SK-N-SH (cell line): ENCODE data around the gene F2R. TPM values are rescaled to one million over a fixed set of nuclear protein-coding genes. Genes with fewer than 3 reads are reported as not detected.

Source experiments
- CTCF ChIA-PET: fragments of 300-600, 350-600 bp; formaldehyde crosslinking; extraction: SDS; loops from one replicate; lab custom pipeline; 2021; lab: Yijun Ruan, JAX
- POLR2A ChIA-PET: fragments of 350-600 bp; sonication (Branson Sonifier 250); formaldehyde crosslinking; extraction: SDS; loops from one replicate; lab custom pipeline; 2020; ENCODE audit warnings: antibody characterized with exemption, inconsistent platforms; lab: Yijun Ruan, JAX
- DNase-seq: peaks from one replicate; pipeline ENCODE4 v3.0.0; 2012
- H2AFZ ChIP-seq: fragments of 200-600 bp; sonication (generic); 2 replicates; pipeline ENCODE4 v1.8.1; 2016; ENCODE audit warnings: antibody characterized with exemption, mild to moderate bottlenecking, low read depth
- H3F3A ChIP-seq: fragments of 200-600 bp; sonication (generic); replicated peaks from 2 replicates; pipeline ENCODE3; 2016; ENCODE audit warnings: antibody characterized with exemption, mild to moderate bottlenecking; ENCODE audit not compliant: insufficient read depth
- H3K27ac ChIP-seq, 2 experiments: fragments of 200-500 bp in 1 of 2; fragments of 200-600 bp in 1 of 2; sonication (Bioruptor generic) in 1 of 2; sonication (generic), shearing (Covaris generic) in 1 of 2; 2 replicates each; pipeline versions ENCODE4 v1.5.1 to v1.6.1; 2014 to 2016; ENCODE audit warnings: low read depth in 2 of 2, inconsistent platforms in 1 of 2, low read length in 1 of 2, mild to moderate bottlenecking in 1 of 2, mixed read lengths in 1 of 2
- H3K27me3 ChIP-seq: fragments of 200-600 bp; sonication (generic), shearing (Covaris generic); 2 replicates; pipeline ENCODE4 v1.6.1; 2016; ENCODE audit warnings: mixed run types; ENCODE audit not compliant: insufficient read depth
- H3K36me3 ChIP-seq, 2 experiments: fragments of 200-500 bp in 1 of 2; fragments of 200-600 bp in 1 of 2; sonication (Bioruptor generic) in 1 of 2; sonication (generic) in 1 of 2; replicated peaks in 1 of 2; 2 replicates each; pipeline versions ENCODE3 to v1.5.1; 2014 to 2016; ENCODE audit warnings: low read length in 1 of 2, mild to moderate bottlenecking in 1 of 2; ENCODE audit not compliant: insufficient read depth in 2 of 2, control insufficient read depth in 1 of 2
- H3K4me1 ChIP-seq, 2 experiments: fragments of 200-500 bp in 1 of 2; fragments of 200-600 bp in 1 of 2; sonication (Bioruptor generic) in 1 of 2; sonication (generic), shearing (Covaris generic) in 1 of 2; 2 replicates each; pipeline versions ENCODE4 v1.5.1 to v1.6.1; 2014 to 2016; ENCODE audit warnings: low read depth in 1 of 2, low read length in 1 of 2, mixed run types in 1 of 2; ENCODE audit not compliant: insufficient read depth in 2 of 2, control insufficient read depth in 1 of 2
- H3K4me2 ChIP-seq: fragments of 200-600 bp; sonication (generic), shearing (Covaris generic); 2 replicates; pipeline ENCODE4 v1.6.1; 2017; ENCODE audit warnings: mixed run types
- H3K4me3 ChIP-seq, 2 experiments: fragments of 200-500 bp in 1 of 2; fragments of 200-600 bp in 1 of 2; sonication (Bioruptor generic) in 1 of 2; sonication (generic), shearing (Covaris generic) in 1 of 2; 2 replicates each; pipeline versions ENCODE4 v1.5.1 to v1.8.1; 2014 to 2016; ENCODE audit warnings: low read depth in 2 of 2, inconsistent platforms in 1 of 2, low read length in 1 of 2, mild to moderate bottlenecking in 1 of 2, mixed read lengths in 1 of 2, moderate library complexity in 1 of 2
- H3K79me2 ChIP-seq: fragments of 200-600 bp; sonication (generic); 2 replicates; pipeline ENCODE4 v1.8.1; 2017; ENCODE audit warnings: mild to moderate bottlenecking; ENCODE audit not compliant: insufficient read depth
- H3K9ac ChIP-seq: fragments of 200-600 bp; sonication (generic); 2 replicates; pipeline ENCODE4 v1.6.1; 2017; ENCODE audit warnings: mixed run types
- H3K9me2 ChIP-seq: fragments of 200-600 bp; sonication (generic); 2 replicates; pipeline ENCODE4 v1.6.1; 2017; ENCODE audit warnings: mixed run types
- H3K9me3 ChIP-seq: fragments of 200-600 bp; sonication (generic); 2 replicates; pipeline ENCODE4 v1.6.1; 2017; ENCODE audit warnings: mixed run types, mild to moderate bottlenecking, moderate library complexity
- H4K20me1 ChIP-seq: fragments of 200-600 bp; sonication (generic); 2 replicates; pipeline ENCODE4 v1.6.1; 2017; ENCODE audit warnings: mild to moderate bottlenecking, mixed run types; ENCODE audit not compliant: insufficient read depth
- CHD2 ChIP-seq: fragments of 150-350 bp; IDR thresholded peaks from 2 replicates; pipeline ENCODE4 v1.6.1; 2018; ENCODE audit warnings: low read length; ENCODE audit not compliant: partially characterized antibody
- EP300 ChIP-seq, 2 experiments: IDR thresholded peaks; 2 replicates each; pipeline versions ENCODE4 v1.4.0 to v1.6.1; 2012; ENCODE audit warnings: borderline replicate concordance in 1 of 2, low read depth in 1 of 2, low read length in 1 of 2
- EZH2phosphoT487 ChIP-seq: fragments of 200-600 bp; sonication (generic); IDR thresholded peaks from 2 replicates; pipeline ENCODE4 v1.6.1; 2017; ENCODE audit warnings: low read depth, mixed run types, mild to moderate bottlenecking, antibody characterized with exemption, moderate library complexity, borderline replicate concordance
- FOXM1 ChIP-seq: IDR thresholded peaks from 2 replicates; pipeline ENCODE4 v1.4.0; 2012; ENCODE audit warnings: low read depth, mild to moderate bottlenecking
- MAX ChIP-seq: IDR thresholded peaks from 2 replicates; pipeline ENCODE4 v1.4.0; 2012; ENCODE audit warnings: low read depth
- PBX3 ChIP-seq: IDR thresholded peaks from 2 replicates; pipeline ENCODE4; 2012
- REST ChIP-seq: IDR thresholded peaks from 2 replicates; pipeline ENCODE4 v1.6.1; 2012; ENCODE audit warnings: mild to moderate bottlenecking, low read depth, low read length, moderate library complexity
- RFX5 ChIP-seq: IDR thresholded peaks from 2 replicates; pipeline ENCODE4 v1.6.1; 2012; ENCODE audit warnings: mild to moderate bottlenecking, improper control_type of control experiment, low read length
- SMC3 ChIP-seq: IDR thresholded peaks from 2 replicates; pipeline ENCODE4 v1.6.1; 2012; ENCODE audit warnings: low read depth, low read length, improper control_type of control experiment
- TCF12 ChIP-seq: IDR thresholded peaks from 2 replicates; pipeline ENCODE4 v1.4.0; 2012
- YY1 ChIP-seq: IDR thresholded peaks from 2 replicates; pipeline ENCODE4 v1.4.0; 2012; ENCODE audit warnings: low read depth, mild to moderate bottlenecking
- WGBS: methylation state at CpG from one replicate; pipeline ENCODE4 v1.1.6; 2017; ENCODE audit warnings: low lambda C conversion rate; 5-methylcytosine and 5-hydroxymethylcytosine counted together
- polyA plus RNA-seq, 3 experiments: library from polyadenylated mRNA; depleted of rRNA; stranded (reverse); fragments of >200 nt; gene quantifications; 2 replicates each; pipeline ENCODE4 v1.2.3, GENCODE V29; 2012

Gene F2R
- polyA plus RNA-seq, 1 of the 3 experiments (the other 2 are of a cell fraction), result 212 TPM

GRCh38 chr5:76683816-76684731, 31.9 kb upstream of the F2R start (continued):
- TF ChIP-seq REST (no peak), RFX5 (no peak), MAX (no peak), EZH2phosphoT487 (no peak)

GRCh38 chr5:76684756-76685519, 31.0 kb upstream of the F2R start:
- no peak for DNase-seq
- CTCF ChIA-PET, result interaction anchor here (0.6 to 0.9 kb wide), 3 partner anchors 44 to 487 kb away, joined by 3 read pairs; no protein-coding TSS in a partner anchor
- no peaks in the 10 kb centered on the region for H3K9me3 ChIP-seq

More at GRCh38 chr5:76684756-76685519, 31.0 kb upstream of the F2R start:
- no peak overlapping the region for H3K4me2 ChIP-seq
- H3F3A ChIP-seq, result peaks cover 18% of the 10 kb centered on the region
- no peaks in the 10 kb centered on the region for H3K79me2 ChIP-seq
- no peaks in the 10 kb centered on the region for H3K27me3 ChIP-seq
- H2AFZ ChIP-seq, result no peak overlapping the region
- TF ChIP-seq CHD2 (no peak), TCF12 (peak; percentile 46), FOXM1 (peak; percentile 41; the same call in 1 of the 2 replicates), SMC3 (no peak), EP300 (IDR thresholded peaks at IDR 0.05; ENCODE audit: borderline replicate concordance in 1 of 2, low read depth in 1 of 2, low read length in 1 of 2) (peak; percentile 28 to 61; a peak in 3 of 4 replicates), YY1 (no peak), PBX3 (0 out of 2 replicates have a peak, but pooled peaks have one; percentile 14)
- TF ChIP-seq, all 33 proteins: peak for 4
- no peaks in the 10 kb centered on the region for H3K9me2 ChIP-seq
- POLR2A ChIA-PET, result no interaction called here
- no peak overlapping the region for H3K9ac ChIP-seq
- H3K4me1 ChIP-seq, result peaks cover 7 to 34% of the 10 kb centered on the region in 2 experiments
- no peak overlapping the region for H3K4me3 ChIP-seq
- WGBS, result 79% methylated on average over 4 of the region's 5 CpGs
- peak overlapping the region; percentile 72 to 76; a peak in 3 of 4 replicates for H3K27ac ChIP-seq
- no peaks in the 10 kb centered on the region for H3K36me3 ChIP-seq
- no peaks in the 10 kb centered on the region for H4K20me1 ChIP-seq
